ENCODE results near the gene SCARB2. TPM values are rescaled to one million over a fixed set of nuclear protein-coding genes. Genes with fewer than 3 reads are reported as not detected.

SCARB2 gene
- total RNA-seq, 4 donors from 2014 or later, result 126 to 219 (median 143) TPM

DNA sequence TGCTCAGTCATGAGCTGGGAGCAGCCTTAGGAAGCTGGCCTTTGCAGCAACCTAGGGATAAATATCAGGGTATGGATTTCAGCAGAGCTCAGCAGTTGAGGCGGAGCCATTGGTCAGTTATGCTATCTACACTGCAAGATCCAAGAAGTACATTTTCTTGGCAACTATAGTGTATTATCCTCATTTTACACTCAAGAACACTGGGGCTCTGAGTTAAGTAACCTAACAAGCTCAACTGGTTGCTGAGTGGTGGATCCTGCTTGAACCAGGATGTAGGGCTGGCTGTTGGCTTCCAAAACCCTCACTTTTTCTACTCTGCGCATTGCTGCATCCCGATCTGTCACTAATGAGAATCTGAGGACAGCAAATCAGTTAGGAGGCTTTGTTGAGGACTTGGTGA, 1.5 kb upstream of the SCARB2 start:
- H3K4me1 ChIP-seq, result peaks cover 0 to 51% (median 42%) of the 10 kb centered on the region in 4 donors
- H3K4me3 ChIP-seq, result no peak overlapping the region
- H3K27me3 ChIP-seq, result no peaks in the 10 kb centered on the region
- no peak for TF ChIP-seq EP300 (IDR thresholded peaks at IDR 0.05)
- TF ChIP-seq POLR2A (IDR thresholded peaks at IDR 0.05), result no peak
- TF ChIP-seq, protein P1, sequence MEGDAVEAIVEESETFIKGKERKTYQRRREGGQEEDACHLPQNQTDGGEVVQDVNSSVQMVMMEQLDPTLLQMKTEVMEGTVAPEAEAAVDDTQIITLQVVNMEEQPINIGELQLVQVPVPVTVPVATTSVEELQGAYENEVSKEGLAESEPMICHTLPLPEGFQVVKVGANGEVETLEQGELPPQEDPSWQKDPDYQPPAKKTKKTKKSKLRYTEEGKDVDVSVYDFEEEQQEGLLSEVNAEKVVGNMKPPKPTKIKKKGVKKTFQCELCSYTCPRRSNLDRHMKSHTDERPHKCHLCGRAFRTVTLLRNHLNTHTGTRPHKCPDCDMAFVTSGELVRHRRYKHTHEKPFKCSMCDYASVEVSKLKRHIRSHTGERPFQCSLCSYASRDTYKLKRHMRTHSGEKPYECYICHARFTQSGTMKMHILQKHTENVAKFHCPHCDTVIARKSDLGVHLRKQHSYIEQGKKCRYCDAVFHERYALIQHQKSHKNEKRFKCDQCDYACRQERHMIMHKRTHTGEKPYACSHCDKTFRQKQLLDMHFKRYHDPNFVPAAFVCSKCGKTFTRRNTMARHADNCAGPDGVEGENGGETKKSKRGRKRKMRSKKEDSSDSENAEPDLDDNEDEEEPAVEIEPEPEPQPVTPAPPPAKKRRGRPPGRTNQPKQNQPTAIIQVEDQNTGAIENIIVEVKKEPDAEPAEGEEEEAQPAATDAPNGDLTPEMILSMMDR (IDR thresholded peaks at IDR 0.05), result no peak
- no peaks in the 10 kb centered on the region for H3K9me3 ChIP-seq
- WGBS, 2 donors, result 95 to 98% methylated on average over 3 of the region's 3 CpGs
- H3K36me3 ChIP-seq, result no peaks in the 10 kb centered on the region
- DNase-seq (ENCODE audit: low spot score in 2 of 2), result no peak
- H3K27ac ChIP-seq, result peak overlapping the region in 2 of 4 donors; percentile 94 to 97

DNA sequence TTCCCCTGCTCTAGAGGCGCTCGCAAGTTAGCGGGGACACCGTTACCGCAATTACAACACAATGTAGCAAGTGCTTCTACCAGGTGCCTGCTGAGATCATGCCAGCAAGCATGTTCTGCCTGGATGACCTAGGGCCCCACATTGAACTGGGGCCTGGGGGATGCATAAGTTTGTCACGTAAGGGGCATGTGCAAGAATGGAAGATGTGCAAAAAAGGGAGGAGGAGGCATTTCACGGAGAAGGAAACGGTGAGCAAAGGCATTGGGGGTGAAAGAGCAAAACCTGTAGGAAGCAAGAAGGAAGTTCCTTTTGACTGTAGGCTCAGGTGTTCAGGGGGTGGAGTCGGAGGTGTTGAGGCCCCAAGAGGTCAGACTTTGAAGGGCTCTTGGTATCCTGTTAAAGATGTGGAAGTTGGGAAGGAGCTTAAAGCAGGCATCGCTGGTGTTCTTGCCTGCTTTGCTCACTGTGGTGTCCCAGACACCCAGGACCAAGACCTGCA, 602 bp upstream of the SCARB2 start:
- Histone ChIP-seq H3K4me3 (peak overlapping the region; percentile 62 to 84 (median 69)), H3K27ac (peak overlapping the region; percentile 89 to 99 (median 96)), H3K9me3 (no peaks in the 10 kb centered on the region), H3K27me3 (no peaks in the 10 kb centered on the region), H3K4me1 (peaks cover 0 to 54% (median 48%) of the 10 kb centered on the region in 4 donors), H3K36me3 (no peaks in the 10 kb centered on the region)
- TF ChIP-seq, protein P1 (IDR thresholded peaks at IDR 0.05), result no peak
- TF ChIP-seq EP300 (IDR thresholded peaks at IDR 0.05), result no peak
- no peak for TF ChIP-seq POLR2A (IDR thresholded peaks at IDR 0.05)
- WGBS, 2 donors, result 13 to 15% methylated on average over 10 of the region's 10 CpGs
- DNase-seq (ENCODE audit: low spot score in 2 of 2), result no peak

DNA sequence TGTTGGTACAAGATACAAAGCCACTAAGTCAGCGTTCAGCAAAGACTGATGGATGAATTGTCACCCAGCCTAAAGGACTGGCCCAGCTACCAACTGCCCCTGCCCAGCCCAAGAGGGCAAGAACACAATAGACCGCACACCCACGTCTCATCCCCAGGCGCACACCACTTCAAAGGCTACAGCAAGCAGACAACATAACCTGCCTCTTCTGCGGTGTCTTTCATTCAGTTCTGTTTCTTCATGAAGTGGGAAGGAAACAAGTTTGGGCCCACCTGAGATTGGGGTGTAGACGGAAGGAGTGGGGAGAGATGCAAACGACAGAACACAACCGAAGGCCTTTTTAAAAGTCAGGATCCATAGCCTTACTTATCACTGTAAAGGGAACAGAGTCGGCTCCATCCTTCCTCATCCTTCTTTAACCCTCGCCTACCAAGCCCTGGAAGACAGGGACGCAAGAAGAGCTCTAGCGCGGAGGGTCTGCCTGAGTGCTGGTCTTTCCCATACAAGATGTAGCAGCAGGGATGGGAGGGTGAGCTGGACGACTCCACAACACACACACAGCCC, 691 bp downstream of the SCARB2 start:
- Histone ChIP-seq H3K36me3 (no peaks in the 10 kb centered on the region), H3K27me3 (no peaks in the 10 kb centered on the region), H3K4me3 (peak overlapping the region; percentile 46 to 84 (median 68)), H3K27ac (peak overlapping the region; percentile 89 to 99 (median 96)), H3K9me3 (no peaks in the 10 kb centered on the region), H3K4me1 (peaks cover 0 to 61% (median 55%) of the 10 kb centered on the region in 4 donors)
- no peak for DNase-seq (ENCODE audit: low spot score in 2 of 2)
- WGBS, 2 donors, result 1 to 3% methylated on average over 14 of the region's 14 CpGs
- TF ChIP-seq EP300 (IDR thresholded peaks at IDR 0.05), result no peak

DNA sequence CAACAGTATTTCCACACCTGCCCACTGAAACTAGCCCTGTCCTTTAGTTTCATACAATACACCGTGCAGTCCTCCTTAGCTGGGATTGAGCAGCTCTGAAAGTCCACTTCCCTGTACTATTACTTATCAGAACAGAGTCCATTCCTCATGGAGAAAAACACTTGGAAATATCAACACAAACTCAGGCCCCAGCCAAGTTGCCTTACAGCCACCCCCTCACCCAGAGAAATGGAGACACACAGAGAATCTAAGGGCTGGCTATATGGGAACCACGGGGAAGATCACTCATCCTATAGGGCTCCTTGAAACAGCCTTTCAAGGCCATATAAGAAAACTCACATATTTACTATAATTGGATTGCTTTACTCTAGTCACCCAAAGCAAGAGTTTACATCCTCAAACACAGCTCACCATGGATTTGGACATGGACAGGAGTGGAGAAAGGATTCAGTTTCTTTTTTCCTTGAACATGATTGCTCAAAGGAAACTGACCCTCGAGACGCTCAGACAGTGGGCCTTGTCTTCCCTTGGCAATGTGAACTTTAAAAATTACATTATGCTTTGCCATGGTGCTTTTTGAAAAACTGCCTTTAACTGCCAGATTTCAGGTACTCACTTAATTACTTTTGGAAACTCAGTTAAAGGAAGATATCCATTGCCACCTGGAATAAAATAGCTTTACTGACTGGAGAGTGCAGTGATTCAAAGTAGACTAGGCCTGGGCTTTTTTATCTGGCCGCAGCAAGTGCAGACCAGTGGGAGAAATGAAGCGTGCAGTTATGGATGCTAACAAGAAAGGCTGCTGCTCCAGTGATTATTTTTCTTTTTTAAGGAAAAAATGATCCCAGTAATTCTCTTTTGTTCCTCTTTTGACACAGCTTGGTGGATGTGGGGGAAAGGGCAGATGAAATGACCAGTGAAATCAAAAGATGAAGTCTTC, 1.6 kb downstream of the SCARB2 start:
- Histone ChIP-seq H3K9me3 (no peaks in the 10 kb centered on the region), H3K4me3 (peak overlapping the region; percentile 46 to 84 (median 68)), H3K27me3 (no peaks in the 10 kb centered on the region), H3K36me3 (no peaks in the 10 kb centered on the region), H3K27ac (peak overlapping the region; percentile 89 to 99 (median 96)), H3K4me1 (peaks cover 0 to 70% (median 64%) of the 10 kb centered on the region in 4 donors)
- TF ChIP-seq EP300 (IDR thresholded peaks at IDR 0.05) (no peak), POLR2A (IDR thresholded peaks at IDR 0.05) (no peak)
- TF ChIP-seq, protein P1 (IDR thresholded peaks at IDR 0.05), result no peak
- no peak for DNase-seq (ENCODE audit: low spot score in 2 of 2)
- 19 to 25% methylated on average over 6 of the region's 6 CpGs for WGBS, 2 donors

DNA sequence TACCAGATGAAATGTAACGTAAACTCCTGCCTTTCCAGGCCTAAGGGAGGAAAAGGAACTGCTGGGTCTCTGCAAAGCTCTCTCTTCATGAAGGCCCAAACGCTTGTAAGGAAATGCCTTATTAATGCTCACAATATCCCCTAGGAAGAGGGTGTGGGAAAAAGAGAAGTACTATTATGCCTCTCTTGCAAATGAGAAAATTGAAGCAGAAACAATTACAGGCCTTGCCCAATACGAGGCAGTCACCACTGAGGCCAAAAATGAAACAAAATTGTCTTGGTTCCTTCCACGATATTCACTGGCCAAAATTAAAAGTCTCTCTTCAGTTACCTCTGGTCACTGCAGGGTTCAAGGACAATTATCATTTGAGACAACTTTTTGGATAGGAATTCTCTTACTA, 3.2 kb downstream of the SCARB2 start:
- Histone ChIP-seq H3K36me3 (no peaks in the 10 kb centered on the region), H3K4me1 (peaks cover 0 to 86% (median 79%) of the 10 kb centered on the region in 4 donors), H3K27ac (peak overlapping the region in 3 of 4 donors; percentile 94 to 99 (median 97)), H3K9me3 (no peaks in the 10 kb centered on the region), H3K4me3 (peak overlapping the region in 1 of 4 donors; percentile 1), H3K27me3 (no peaks in the 10 kb centered on the region)
- WGBS, 2 donors, result 16 to 27% methylated on average over 4 of the region's 4 CpGs
- TF ChIP-seq EP300 (IDR thresholded peaks at IDR 0.05), result peak in 1 of 2 donors; percentile 34
- no peak for TF ChIP-seq POLR2A (IDR thresholded peaks at IDR 0.05)
- TF ChIP-seq, protein P1 (IDR thresholded peaks at IDR 0.05), result no peak
- DNase-seq (ENCODE audit: low spot score in 2 of 2), result no peak

Measured in tibial nerve (tissue), 4 donors.